Loucy (cell line): ENCODE results near the gene ITGB3.

Experiments used
- EZH2phosphoT487 ChIP-seq: fragments of 200-600 bp; IDR thresholded peaks from 2 replicates; pipeline ENCODE4 v1.6.1; 2018; ENCODE audit warnings: antibody characterized with exemption, mild to moderate bottlenecking, moderate library complexity, borderline replicate concordance
- TF ChIP-seq, protein P1 (sequence below): fragments of 200-600 bp; sonication (generic); conservative IDR thresholded peaks from 2 replicates; pipeline ENCODE4 v1.5.1; 2014; ENCODE audit warnings: mild to moderate bottlenecking, antibody characterized with exemption, low read length

DNA sequence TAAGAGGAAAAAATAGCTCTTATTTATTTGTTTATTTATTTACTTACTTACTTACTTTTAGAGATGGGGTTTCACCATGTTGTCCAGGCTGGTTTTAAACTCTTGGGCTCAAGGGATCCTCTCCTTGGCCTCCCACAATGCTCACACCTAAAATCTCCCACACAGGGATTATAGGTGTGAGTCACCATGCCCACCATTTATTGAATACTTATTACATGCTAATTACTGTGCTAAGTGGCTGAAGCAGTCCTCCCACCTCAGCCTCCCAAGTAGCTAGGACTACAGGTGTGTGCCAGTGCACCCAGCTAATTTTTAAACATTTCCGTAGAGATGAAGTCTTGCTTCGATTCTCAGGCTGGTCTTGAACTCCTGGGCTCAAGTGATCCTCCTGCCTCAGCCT, 11.0 kb upstream of the ITGB3 start:
- TF ChIP-seq, protein P1, sequence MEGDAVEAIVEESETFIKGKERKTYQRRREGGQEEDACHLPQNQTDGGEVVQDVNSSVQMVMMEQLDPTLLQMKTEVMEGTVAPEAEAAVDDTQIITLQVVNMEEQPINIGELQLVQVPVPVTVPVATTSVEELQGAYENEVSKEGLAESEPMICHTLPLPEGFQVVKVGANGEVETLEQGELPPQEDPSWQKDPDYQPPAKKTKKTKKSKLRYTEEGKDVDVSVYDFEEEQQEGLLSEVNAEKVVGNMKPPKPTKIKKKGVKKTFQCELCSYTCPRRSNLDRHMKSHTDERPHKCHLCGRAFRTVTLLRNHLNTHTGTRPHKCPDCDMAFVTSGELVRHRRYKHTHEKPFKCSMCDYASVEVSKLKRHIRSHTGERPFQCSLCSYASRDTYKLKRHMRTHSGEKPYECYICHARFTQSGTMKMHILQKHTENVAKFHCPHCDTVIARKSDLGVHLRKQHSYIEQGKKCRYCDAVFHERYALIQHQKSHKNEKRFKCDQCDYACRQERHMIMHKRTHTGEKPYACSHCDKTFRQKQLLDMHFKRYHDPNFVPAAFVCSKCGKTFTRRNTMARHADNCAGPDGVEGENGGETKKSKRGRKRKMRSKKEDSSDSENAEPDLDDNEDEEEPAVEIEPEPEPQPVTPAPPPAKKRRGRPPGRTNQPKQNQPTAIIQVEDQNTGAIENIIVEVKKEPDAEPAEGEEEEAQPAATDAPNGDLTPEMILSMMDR, result no peak
- no peak for TF ChIP-seq EZH2phosphoT487
